ENCODE results near the gene TMEM50B.

GRCh38 chr21:33496345-33496744, 16.6 kb upstream of the TMEM50B start:
- TF ChIP-seq, protein P1, sequence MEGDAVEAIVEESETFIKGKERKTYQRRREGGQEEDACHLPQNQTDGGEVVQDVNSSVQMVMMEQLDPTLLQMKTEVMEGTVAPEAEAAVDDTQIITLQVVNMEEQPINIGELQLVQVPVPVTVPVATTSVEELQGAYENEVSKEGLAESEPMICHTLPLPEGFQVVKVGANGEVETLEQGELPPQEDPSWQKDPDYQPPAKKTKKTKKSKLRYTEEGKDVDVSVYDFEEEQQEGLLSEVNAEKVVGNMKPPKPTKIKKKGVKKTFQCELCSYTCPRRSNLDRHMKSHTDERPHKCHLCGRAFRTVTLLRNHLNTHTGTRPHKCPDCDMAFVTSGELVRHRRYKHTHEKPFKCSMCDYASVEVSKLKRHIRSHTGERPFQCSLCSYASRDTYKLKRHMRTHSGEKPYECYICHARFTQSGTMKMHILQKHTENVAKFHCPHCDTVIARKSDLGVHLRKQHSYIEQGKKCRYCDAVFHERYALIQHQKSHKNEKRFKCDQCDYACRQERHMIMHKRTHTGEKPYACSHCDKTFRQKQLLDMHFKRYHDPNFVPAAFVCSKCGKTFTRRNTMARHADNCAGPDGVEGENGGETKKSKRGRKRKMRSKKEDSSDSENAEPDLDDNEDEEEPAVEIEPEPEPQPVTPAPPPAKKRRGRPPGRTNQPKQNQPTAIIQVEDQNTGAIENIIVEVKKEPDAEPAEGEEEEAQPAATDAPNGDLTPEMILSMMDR (IDR thresholded peaks at IDR 0.05), result no peak
- no peak for TF ChIP-seq POLR2A (IDR thresholded peaks at IDR 0.05)

All from uterus (tissue), 2 donors.